LoVo (cell line): ENCODE measurements around the gene TMEM255B.
A peak's percentile ranks its signal among the peaks of the same experiment; 100 is the strongest.

Source experiments
- DNase-seq: peaks from one replicate; pipeline ENCODE4 v3.0.0-alpha.2; 2016; ENCODE audit warnings: low spot score

Gene TMEM255B

GRCh38 chr13:113849546-113849945, 90.5 kb downstream of the TMEM255B start:
- DNase-seq: no peak

GRCh38 chr13:113849981-113850721, 91.1 kb downstream of the TMEM255B start:
- no peak for DNase-seq

GRCh38 chr13:113850722-113851479, 91.9 kb downstream of the TMEM255B start:
- DNase-seq: no peak

DNA sequence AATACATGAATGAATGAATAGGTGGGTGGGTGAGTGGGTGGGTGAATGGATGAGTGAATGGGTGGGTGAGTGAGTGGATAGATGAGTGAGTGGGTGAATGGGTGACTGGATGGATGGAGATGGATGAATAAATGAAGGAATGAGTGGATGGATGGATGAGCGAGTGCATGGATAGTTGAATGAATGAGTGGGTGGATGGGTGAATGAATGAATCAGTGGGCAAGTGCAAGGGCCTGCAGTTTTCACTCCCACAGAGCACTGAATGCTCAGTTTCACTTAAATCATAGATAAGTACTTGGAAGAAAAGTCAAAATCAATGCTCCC, 92.4 kb downstream of the TMEM255B start:
- DNase-seq: no peak

- DNase-seq: no peak
These were observed 93.0 kb downstream of the TMEM255B start for GRCh38 chr13:113851826-113852535.

DNA sequence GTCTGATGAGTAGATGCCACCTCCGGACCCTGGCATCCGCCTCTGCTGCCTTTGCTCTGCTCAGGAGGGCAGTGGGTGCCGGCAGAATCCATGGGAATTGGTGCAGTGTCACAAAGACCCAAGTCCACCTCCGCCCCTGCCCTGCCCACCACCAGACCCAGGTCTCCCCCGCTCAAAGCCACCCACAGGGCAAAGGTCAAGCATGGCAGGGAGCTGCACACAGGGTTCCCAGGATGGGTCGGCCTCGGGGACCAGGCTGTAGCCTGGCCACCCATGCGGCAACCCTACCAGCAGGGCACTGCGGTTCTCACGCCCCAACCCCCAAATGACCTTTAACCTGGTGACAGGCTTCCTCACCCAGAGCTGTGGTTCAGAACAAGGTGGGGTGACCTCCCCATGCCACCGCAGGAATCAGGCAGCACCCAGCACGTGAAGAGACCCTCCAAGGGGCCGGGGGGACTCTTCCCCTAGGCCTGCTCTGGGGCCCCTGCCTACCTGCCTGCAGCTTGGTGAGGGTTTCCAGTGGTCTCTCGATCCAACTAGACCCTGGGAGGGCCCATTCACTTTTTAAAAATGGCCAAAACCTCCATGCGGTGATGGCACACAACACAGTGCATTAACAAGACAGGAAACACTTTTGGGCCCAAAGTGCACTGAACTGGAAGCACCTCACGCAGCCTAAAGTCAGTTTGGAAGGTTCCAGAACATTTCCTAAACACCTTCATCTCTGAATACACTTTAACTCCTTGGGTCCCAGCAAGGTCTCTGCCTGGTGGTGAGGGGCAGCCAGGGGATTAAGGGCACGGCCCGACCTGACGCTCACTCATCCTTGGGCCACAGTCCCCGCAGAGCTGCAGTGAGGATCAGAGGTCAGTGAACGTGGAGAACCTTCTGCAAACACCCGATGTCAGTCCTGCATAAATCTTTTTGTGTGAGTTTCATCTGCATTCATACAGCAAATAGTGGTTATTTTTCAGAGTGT, 93.8 kb downstream of the TMEM255B start:
- DNase-seq: no peak

- DNase-seq: no peak
These were observed 94.7 kb downstream of the TMEM255B start for GRCh38 chr13:113853518-113854237.

GRCh38 chr13:113854238-113855011, 95.4 kb downstream of the TMEM255B start:
- no peak for DNase-seq

GRCh38 chr13:113855012-113855921, 96.2 kb downstream of the TMEM255B start:
- DNase-seq: no peak

DNA sequence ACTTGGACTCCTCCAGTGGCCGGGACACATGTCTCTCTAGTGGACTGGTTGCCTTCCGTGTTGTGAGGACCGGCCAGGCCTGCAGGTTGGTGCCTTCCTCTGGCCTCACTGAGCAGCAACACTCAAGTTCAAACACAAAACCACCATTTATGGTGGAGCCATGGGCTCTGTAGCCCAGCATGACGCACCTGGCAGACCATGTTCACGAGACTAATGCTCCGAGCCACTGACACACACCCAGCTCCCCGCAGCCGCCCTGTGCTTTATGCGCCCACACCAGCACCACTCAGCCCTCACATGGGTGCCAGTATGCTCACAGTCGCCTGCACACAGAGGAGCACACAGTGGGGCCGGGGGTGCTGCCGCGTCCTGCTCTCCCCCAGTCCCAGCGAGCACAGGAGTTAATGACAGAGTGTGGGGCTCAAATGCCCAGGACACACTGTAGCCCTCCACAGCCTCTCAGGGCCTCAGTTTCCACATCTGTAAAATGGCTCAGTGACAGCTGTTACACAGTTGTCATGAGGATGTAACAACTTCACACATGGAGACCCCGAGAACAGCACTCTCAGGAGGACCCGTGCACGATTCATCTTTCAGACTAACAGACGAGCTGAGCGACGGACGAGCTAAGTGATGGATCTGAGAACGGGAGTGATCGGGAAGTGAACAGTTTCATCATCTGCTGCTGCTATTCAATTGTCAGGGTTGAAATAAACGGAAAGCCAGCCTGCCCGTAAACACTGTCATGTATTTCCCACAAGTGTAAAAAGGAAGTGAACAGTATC, 97.1 kb downstream of the TMEM255B start:
- DNase-seq: no peak

GRCh38 chr13:113856716-113857065, 97.7 kb downstream of the TMEM255B start:
- no peak for DNase-seq

DNA sequence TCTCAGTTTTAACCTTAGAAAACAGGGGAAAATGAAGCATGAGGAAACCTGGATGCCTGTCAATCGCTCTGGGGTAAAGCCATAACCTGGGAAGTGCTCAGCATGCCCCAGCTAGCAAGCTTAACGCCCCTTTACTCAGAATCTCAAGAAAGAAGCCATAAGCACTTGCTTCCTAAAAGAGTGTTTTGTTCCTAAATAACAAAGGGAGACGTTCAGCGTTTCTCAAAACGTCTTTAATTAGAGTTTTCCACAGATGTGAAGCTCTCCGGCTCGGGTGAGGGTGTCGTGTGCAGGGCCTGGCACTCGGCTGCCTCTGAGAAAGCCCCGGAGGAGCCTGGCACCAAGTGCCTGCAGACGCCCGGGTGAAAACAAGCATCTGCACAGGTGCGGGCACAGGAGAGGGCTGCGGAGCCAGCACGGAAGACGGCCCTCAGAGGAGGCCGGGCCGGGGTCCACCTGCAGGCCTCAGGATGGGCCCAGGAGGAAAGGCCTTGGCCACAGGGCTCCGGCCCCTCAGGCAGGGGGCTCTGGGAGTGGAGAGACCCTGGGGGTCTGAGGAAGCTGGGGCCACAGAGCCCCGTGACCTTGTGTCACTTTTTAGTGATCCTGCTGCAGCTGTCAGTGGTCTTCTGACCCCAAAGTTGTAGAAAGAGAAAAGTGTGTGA, 98.6 kb downstream of the TMEM255B start:
- no peak for DNase-seq

- no peak for DNase-seq
These were observed 100.5 kb downstream of the TMEM255B start for GRCh38 chr13:113859311-113860050.

DNA sequence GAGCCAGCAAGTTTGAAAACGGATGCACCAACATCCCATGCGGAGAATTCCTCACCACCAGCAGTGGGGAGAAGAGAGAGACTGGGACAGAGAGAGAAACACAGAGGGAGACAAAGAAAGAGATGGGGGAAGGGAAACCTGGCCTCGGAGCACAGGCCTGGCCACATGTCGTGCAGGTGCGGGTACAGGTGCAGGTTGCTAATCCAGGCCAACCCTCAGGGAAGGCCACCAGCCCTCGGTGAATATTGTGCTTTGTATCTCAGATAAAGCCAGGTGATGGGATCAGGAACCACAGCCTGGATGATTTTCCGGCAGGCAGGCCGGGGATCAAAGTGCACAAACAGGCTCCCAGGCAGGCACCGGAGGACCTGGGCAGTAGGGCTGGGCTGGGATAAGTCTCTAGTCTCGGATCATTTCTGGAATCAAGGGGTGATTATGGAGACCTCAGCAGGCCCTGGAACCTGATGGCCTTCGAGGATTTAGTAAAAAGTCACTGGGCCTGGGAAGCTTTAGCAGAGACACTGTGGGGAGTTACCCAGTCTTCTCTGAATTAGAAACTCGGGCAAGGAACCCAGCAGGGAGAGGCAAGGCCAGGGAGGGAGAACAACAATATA, 101.1 kb downstream of the TMEM255B start:
- DNase-seq: no peak

- peak; percentile 44 for DNase-seq
These were observed 101.8 kb downstream of the TMEM255B start for GRCh38 chr13:113860665-113861432.

DNA sequence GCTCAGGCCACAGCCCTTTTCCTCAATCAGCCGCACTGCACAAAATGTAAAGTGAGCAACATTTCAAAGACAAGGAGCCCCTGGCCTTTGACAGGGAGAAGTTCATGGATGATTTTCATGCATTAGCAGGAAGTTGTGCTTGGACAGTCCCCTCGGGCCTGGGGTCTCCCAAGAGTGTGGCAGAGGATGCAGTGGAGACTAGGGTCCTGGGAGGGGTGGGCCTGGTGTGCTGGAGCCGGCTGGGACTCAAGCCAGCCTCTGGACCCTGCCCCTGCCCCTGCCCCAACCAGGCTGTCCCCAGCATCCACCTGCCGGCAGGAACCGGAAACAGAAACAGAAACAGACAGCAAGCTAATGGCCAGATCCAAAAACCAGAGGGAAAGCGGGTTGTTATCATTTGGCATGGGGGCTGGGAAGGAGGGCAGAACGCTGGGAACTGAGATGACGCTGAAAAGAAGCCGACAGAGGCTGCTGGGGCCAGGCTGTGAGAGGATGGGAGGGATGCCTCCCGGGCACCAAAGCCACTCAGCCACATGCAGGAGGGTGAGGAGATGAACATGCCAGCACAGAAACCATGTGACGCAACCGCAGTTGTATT, 102.5 kb downstream of the TMEM255B start:
- DNase-seq: no peak
